Activated T-helper 2 cell treated with anti-CD3 and anti-CD28 coated beads, Interferon-gamma antibody, Interleukin-2, Interleukin-4, amounts not matched to agents 10 μg/mL and 5 μg/mL and 100 μg/mL, durations not matched to agents 14 hours and 24 hours and 36 hours (primary cell): Measurements from ENCODE around the gene OR6K6. TPM values are rescaled to one million over a fixed set of nuclear protein-coding genes. Genes with fewer than 3 reads are reported as not detected.

Experiments
- DNase-seq: peaks from one replicate; pipeline ENCODE4 v3.0.0; 2021; ENCODE audit warnings: low spot score
- H3K27ac Mint-ChIP-seq: one replicate; pipeline ENCODE4 v1.8.0; 2021; ENCODE audit warnings: mixed read lengths
- H3K27me3 Mint-ChIP-seq: one replicate; pipeline ENCODE4 v1.8.0; 2021; ENCODE audit warnings: low read depth, mixed read lengths
- H3K36me3 Mint-ChIP-seq: one replicate; pipeline ENCODE4 v1.8.0; 2021; ENCODE audit warnings: low read depth, mixed read lengths
- H3K4me1 Mint-ChIP-seq: one replicate; pipeline ENCODE4 v1.8.0; 2021; ENCODE audit warnings: low read depth, mixed read lengths
- H3K4me3 Mint-ChIP-seq: one replicate; pipeline ENCODE4 v1.8.0; 2021; ENCODE audit warnings: low read depth, mild to moderate bottlenecking, moderate library complexity, mixed read lengths
- H3K9me3 Mint-ChIP-seq: one replicate; pipeline ENCODE4 v1.8.0; 2021; ENCODE audit warnings: mixed read lengths
- intact Hi-C: fragments of 100-400 bp; cut with micrococcal nuclease; formaldehyde crosslinking; loops from one replicate; pipeline ENCODE4 v1.15.1; 2023
- total RNA-seq: library from RNA; stranded (reverse); gene quantifications from 2 replicates; pipeline ENCODE4 v1.2.3, GENCODE V29; 2022

OR6K6 gene
- total RNA-seq, 1 donor from 2014 or later, result not detected

DNA sequence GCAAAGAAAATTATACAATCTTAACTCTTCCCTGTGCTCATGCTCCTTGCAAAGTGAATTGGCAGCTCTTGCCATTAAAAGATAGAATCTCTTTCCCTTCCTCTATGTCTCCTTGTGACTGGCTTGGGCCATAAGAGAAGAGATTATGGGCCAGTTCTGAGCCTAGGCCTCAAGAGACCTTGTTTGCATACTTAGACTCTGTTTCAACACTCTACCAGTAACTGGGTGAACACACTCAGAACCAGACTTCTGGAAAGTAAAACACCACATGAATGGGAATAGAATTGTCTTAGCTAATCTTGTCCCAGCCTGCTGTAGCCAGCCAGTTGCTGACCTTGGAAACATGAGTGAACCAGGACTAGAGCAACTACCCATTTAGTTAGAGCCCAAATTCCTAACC is 18.7 kb upstream of the OR6K6 start:
- Mint-ChIP-seq H3K27me3 (peaks cover 21% of the 10 kb centered on the region), H3K4me3 (no peak overlapping the region)
- intact Hi-C loops, result no loop called here

DNA sequence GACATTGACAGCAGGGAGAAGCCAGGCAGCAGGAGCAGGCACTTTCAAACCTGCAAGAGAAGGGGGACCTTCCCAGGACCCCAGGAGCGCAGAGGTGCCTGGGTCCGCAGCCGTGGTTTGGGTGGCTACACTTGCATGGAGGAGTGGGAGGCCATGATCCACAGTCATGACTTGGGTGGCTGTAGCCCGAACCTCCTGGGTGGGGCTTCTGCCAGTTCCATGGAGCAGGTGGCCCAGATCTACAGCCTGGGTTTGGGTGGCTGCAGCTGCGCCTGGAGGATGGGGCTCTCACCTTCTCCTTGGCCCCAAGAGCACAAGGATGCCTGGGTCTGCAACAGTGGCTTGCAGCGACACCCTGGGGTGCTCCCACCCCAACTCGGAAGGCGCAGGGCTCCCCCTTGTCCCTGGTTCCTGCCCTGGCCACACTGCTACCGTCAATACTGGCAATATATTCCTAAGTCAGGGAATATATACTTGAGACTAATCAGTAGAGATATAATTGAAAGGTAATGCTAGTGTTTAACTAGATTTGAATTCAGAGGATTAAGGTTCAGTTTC is 2.3 kb upstream of the OR6K6 start:
- Mint-ChIP-seq H3K4me1 (no peaks in the 10 kb centered on the region), H3K27ac (no peak overlapping the region), H3K36me3 (no peaks in the 10 kb centered on the region), H3K27me3 (peaks cover 15% of the 10 kb centered on the region), H3K4me3 (no peak overlapping the region), H3K9me3 (no peaks in the 10 kb centered on the region)
- DNase-seq, result no peak
- intact Hi-C loops, result no loop called here

More for the DNA sequence above, 18.7 kb upstream of the OR6K6 start:
- no peak for DNase-seq
- Mint-ChIP-seq H3K27ac (no peak overlapping the region), H3K4me1 (no peaks in the 10 kb centered on the region), H3K36me3 (no peaks in the 10 kb centered on the region), H3K9me3 (no peaks in the 10 kb centered on the region)

DNA sequence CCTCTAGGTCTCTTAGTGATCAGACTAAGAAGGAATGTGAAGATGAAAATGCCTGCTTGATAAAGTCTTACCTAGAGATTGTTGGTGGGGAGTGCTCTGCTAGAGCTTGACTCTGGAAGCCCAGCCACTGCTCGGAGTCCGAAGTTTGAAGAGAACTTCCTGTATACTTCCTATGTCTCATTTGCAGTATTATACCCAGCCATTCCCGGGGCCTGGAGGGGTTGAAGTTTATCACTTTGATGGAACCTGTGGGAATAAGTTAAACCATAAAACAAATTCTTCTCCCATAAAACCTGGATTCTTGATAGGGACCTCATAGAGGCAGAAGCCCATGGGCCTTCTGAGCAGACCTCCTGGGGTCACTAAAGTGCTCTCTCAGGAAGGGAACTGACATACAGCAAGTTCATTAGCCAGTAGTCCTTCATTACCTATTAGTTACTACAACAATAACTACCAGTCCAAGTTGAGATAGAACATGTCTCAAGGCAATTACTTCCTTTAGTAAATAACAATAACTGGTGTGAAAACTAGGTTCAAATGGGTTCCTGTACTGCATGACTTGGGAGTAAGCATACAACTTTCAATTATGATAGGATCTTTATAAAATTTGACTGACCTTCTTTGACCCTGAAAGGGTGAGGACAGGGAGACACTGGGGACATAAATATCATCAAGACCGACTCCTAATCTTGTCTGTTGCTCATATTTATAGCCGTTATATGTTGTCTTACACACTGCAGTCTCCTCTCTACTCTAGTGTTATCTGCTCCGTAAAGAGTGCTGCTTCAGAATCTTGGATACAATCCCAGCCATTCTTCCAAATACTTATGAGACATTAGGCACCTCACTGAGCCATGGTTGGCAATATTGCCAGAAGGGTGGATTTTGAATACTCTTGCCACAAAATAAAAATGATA is 17.7 kb downstream of the OR6K6 start, which contains the start of gene OR6N1:
OR6N1 (minus strand) TSS at position 246 of the 917 bp plus-strand sequence. CDS start 5,513 bp downstream, outside the sequence.
- Mint-ChIP-seq H3K27me3 (peaks cover 22% of the 10 kb centered on the region), H3K4me1 (no peaks in the 10 kb centered on the region), H3K9me3 (no peaks in the 10 kb centered on the region), H3K27ac (no peak within 1 kb of the TSS), H3K4me3 (no peak within 1 kb of the TSS), H3K36me3 (no peaks in the 10 kb centered on the region)
- intact Hi-C loops, result no loop called here
- DNase-seq, result no peak

DNA sequence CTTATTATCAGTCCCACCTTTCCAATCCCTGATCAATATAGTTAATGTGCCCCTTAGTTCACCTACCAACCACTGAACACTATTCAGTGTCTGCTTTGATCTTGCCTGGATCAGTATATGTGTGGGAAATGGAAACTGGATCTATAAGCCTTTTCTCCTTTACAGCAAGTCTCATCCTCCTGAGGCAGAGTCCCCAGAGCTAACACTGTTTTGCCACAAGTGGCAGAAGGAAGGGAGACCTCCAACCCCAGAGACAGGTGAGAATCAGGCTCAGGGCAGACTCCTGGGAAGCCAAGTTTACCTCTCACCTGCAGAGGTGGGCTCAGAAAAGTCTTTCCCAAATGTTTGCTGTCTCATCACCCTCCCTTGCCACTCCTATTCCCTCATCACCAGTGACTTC is 26.6 kb downstream of the OR6K6 start, which contains the start of gene OR6N2:
OR6N2 (minus strand) TSS at position 101 of the 400 bp plus-strand sequence. CDS start 3,569 bp downstream, outside the sequence.
- Mint-ChIP-seq H3K9me3 (no peaks in the 10 kb centered on the region), H3K4me1 (no peaks in the 10 kb centered on the region), H3K27ac (no peak within 1 kb of the TSS), H3K36me3 (no peaks in the 10 kb centered on the region), H3K27me3 (peaks cover 25% of the 10 kb centered on the region), H3K4me3 (no peak within 1 kb of the TSS)
- DNase-seq, result no peak
- intact Hi-C loops, result no loop called here

DNA sequence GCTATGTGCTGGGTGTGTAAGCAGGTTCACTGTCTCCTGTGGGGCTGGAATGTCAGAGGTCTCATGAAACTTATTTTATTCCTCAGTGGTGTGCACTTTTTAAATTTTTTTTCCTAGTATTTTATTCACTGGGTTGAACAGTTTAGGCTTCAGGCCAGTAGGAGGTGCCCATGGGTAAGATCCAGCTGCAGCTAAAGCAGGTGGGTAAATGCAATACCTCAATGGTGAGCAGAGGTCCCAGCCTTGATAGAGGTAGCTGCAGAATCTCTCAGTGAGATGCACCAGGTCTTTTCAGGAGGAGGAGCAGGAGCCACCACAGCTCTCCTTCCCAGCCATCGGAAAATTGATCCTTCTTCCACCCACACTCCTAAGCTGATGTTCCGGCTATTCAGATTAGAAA is 39.1 kb downstream of the OR6K6 start:
- Mint-ChIP-seq H3K4me3 (no peak overlapping the region), H3K27ac (no peak overlapping the region), H3K27me3 (peaks cover 25% of the 10 kb centered on the region), H3K36me3 (no peaks in the 10 kb centered on the region), H3K4me1 (no peaks in the 10 kb centered on the region), H3K9me3 (no peaks in the 10 kb centered on the region)
- intact Hi-C loops, result loop anchor here (2.0 kb wide), 1 partner anchor 205 kb away; no protein-coding TSS in a partner anchor
- DNase-seq, result peak; percentile 18

DNA sequence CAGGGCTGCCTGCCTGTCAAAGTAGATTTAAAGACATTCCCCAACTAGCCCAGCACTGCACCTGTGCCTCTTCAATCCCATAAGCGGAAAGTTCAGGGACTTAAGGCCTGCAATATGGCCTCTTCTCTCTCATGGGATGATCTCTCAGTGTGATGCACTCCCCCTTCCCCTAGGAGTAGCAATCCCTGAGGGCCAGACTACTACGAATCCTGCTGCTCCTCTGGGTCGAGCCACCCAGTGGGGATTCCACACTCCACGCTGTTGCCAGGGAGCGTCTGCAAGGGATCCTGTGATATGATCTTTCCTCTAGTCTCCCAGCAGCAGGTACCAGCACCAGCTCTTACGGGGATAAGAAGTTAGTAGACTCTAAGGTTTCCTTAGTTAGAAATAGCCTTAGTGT is 39.7 kb downstream of the OR6K6 start:
- Mint-ChIP-seq H3K36me3 (no peaks in the 10 kb centered on the region), H3K4me3 (no peak overlapping the region), H3K4me1 (peaks cover 2% of the 10 kb centered on the region), H3K27me3 (peaks cover 21% of the 10 kb centered on the region), H3K9me3 (no peaks in the 10 kb centered on the region), H3K27ac (no peak overlapping the region)
- DNase-seq, result no peak
- intact Hi-C loops, result no loop called here

DNA sequence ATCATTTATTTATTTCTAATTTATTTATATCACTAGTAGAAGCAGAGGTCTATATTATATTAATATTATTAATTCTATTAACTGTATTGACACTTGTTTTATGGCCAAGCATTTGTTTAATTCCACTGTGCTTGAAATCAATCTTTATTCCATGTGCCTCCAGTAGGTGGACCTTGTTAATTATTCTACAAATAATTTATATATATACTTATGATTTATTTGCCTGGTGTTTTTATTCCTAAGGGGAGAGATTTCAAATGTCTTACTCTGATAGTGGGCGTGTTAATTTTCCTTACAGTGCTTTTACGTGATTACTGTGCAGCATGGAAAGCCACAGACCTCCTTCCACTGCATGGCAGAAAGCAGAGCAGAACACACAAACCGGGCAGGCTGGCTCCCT is 44.0 kb downstream of the OR6K6 start:
- peaks cover 17% of the 10 kb centered on the region for H3K4me1 Mint-ChIP-seq
- H3K27ac Mint-ChIP-seq, result no peak overlapping the region
- intact Hi-C loops, result loop anchor here (2.0 kb wide), 2 partner anchors 20 to 174 kb away; no protein-coding TSS in a partner anchor
- no peaks in the 10 kb centered on the region for H3K36me3 Mint-ChIP-seq
- no peak overlapping the region for H3K4me3 Mint-ChIP-seq
- no peak for DNase-seq
- H3K9me3 Mint-ChIP-seq, result no peaks in the 10 kb centered on the region
- peaks cover 21% of the 10 kb centered on the region for H3K27me3 Mint-ChIP-seq

DNA sequence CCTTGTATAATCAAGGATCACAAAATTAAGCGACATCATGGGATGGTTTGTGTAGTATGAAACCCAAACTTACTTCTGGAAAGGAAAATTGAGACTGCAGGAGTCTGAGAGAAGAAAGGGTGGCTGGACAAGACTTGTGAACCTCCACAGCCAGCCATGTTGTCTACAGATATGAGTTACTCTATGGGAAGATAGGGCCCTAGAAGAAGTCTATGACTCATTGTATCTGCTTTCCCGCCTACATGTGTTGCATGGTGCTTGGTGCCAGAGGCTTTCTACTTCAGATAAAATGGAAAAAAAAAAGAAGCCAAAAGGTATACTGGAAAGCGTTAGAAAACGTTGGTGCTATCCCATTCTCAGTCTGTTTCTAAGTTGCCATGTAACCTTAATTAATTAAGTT is 45.2 kb downstream of the OR6K6 start:
- Mint-ChIP-seq H3K4me3 (no peak overlapping the region), H3K36me3 (no peaks in the 10 kb centered on the region), H3K27me3 (peaks cover 29% of the 10 kb centered on the region), H3K27ac (no peak overlapping the region), H3K4me1 (peaks cover 19% of the 10 kb centered on the region), H3K9me3 (no peaks in the 10 kb centered on the region)
- intact Hi-C loops, result loop anchor here (2.0 kb wide), 2 partner anchors 19 to 173 kb away; no protein-coding TSS in a partner anchor
- no peak for DNase-seq

DNA sequence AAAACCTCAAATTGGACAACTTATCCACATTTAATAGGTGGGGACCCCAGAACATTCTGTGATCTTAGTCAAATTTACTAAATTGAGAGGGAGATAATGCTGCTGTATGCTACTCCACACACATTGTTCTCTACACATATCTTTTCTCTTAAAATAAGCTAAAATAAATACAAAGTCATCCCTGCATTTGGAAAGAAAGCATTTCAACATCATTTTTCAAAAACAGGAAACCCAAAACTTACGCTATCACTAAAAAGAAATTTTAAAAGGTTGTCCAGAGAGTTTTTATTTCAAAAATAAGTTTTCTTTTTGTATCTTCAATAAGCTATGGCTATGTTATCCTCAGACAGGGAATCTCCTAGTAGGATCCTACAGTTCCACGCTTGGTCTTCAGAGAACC is 46.0 kb downstream of the OR6K6 start:
- intact Hi-C loops, result no loop called here
- no peaks in the 10 kb centered on the region for H3K9me3 Mint-ChIP-seq
- peaks cover 19% of the 10 kb centered on the region for H3K4me1 Mint-ChIP-seq
- H3K4me3 Mint-ChIP-seq, result no peak overlapping the region
- peaks cover 35% of the 10 kb centered on the region for H3K27me3 Mint-ChIP-seq
- H3K27ac Mint-ChIP-seq, result no peak overlapping the region
- DNase-seq, result no peak
- no peaks in the 10 kb centered on the region for H3K36me3 Mint-ChIP-seq

DNA sequence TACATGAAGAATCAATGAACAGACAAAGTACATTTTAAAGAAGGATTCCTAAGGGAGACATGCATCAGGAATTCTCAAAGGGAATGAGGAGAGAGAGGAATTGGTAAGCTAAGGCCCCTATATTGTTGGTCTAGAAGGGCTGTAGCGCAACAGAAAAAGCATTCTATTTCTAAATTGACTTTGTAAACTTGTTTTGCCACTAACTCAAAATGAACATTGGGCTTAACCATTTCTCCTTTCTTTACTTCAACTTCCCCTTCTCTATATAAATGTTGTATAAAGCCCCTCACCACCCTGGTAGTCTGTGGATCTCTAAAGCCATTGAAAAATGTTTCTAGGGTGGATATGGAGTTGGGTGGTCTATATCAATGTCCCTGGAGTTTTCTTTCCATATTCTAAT is 46.9 kb downstream of the OR6K6 start:
- peaks cover 19% of the 10 kb centered on the region for H3K4me1 Mint-ChIP-seq
- H3K4me3 Mint-ChIP-seq, result no peak overlapping the region
- peaks cover 40% of the 10 kb centered on the region for H3K27me3 Mint-ChIP-seq
- no peak for DNase-seq
- no peaks in the 10 kb centered on the region for H3K36me3 Mint-ChIP-seq
- intact Hi-C loops, result no loop called here
- no peaks in the 10 kb centered on the region for H3K9me3 Mint-ChIP-seq
- no peak overlapping the region for H3K27ac Mint-ChIP-seq

DNA sequence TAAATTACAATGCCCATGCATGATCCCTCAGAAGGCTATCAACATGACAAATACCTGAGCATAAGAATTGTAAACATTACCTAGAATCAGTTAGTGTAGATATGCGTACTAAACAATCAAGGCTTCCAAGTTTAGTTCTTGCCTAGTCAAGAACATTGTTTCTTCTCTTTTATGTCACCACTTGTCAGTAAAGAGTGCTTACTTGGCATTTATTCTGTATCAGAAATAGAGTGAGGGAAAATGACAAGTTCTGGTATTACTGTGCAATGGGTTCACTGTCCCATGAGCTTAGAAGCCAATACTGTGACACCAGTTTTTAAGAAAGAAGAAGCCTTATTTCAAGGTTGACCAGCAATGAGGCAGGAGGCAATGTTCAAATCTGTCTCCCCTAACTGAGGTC is 49.2 kb downstream of the OR6K6 start:
- peaks cover 19% of the 10 kb centered on the region for H3K4me1 Mint-ChIP-seq
- no peak for DNase-seq
- no peaks in the 10 kb centered on the region for H3K36me3 Mint-ChIP-seq
- intact Hi-C loops, result no loop called here
- no peak overlapping the region for H3K4me3 Mint-ChIP-seq
- no peak overlapping the region for H3K27ac Mint-ChIP-seq
- no peaks in the 10 kb centered on the region for H3K9me3 Mint-ChIP-seq
- peaks cover 44% of the 10 kb centered on the region for H3K27me3 Mint-ChIP-seq
